DMS79 treated with DMSO at 0.1 percent for 48 hours (cell line): Measurements from ENCODE around the gene ZNF708.
"Not testable (repeated sequence)": the region's sequence is repeated elsewhere in the genome, so short reads cannot be mapped to it uniquely, and the experiment has no call there.

Source experiments
- DNase-seq: peaks from one replicate; lab custom pipeline; 2025; lab: John Stamatoyannopoulos, UW

Gene ZNF708

GRCh38 chr19:21260164-21260847 lies 68.9 kb downstream of the ZNF708 start:
- DNase-seq: no peak

GRCh38 chr19:21259421-21260124 lies 69.6 kb downstream of the ZNF708 start:
- not testable (repeated sequence) for DNase-seq

- DNase-seq: no peak
Measured at GRCh38 chr19:21256722-21257121, 72.5 kb downstream of the ZNF708 start.
